Hepatocyte (in vitro differentiated cells): Measurements from ENCODE around the gene VAV3. TPM values are rescaled to one million over a fixed set of nuclear protein-coding genes. Genes with fewer than 3 reads are reported as not detected.

ENCODE experiments used
- DNase-seq: peaks from one replicate; pipeline ENCODE4 v3.0.0-alpha.2; 2016; ENCODE audit warnings: low spot score
- H2AFZ ChIP-seq: fragments of 200-600 bp; sonication (generic); 2 replicates; pipeline ENCODE4 v1.6.0; 2016; ENCODE audit warnings: antibody characterized with exemption, mild to moderate bottlenecking
- H3K27ac ChIP-seq: fragments of 200-600 bp; sonication (generic); 2 replicates; pipeline ENCODE4 v1.5.1; 2016; ENCODE audit warnings: mild to moderate bottlenecking
- H3K27me3 ChIP-seq: fragments of 200-600 bp; sonication (generic); 2 replicates; pipeline ENCODE4 v1.6.1; 2016
- H3K36me3 ChIP-seq: fragments of 200-600 bp; sonication (generic); replicated peaks from 2 replicates; pipeline ENCODE4 v1.5.1; 2016; ENCODE audit warnings: low read depth; ENCODE audit not compliant: insufficient read depth
- H3K4me1 ChIP-seq: fragments of 200-600 bp; sonication (generic); 2 replicates; pipeline ENCODE4 v1.5.1; 2016; ENCODE audit warnings: mild to moderate bottlenecking, moderate library complexity; ENCODE audit not compliant: insufficient read depth
- H3K4me2 ChIP-seq: fragments of 200-600 bp; sonication (generic); 2 replicates; pipeline ENCODE4 v1.6.0; 2016
- H3K4me3 ChIP-seq: fragments of 200-600 bp; sonication (generic); 2 replicates; pipeline ENCODE4 v1.5.1; 2016; ENCODE audit warnings: mild to moderate bottlenecking
- H3K79me2 ChIP-seq: fragments of 200-600 bp; sonication (generic); 2 replicates; pipeline ENCODE4 v1.6.0; 2017; ENCODE audit warnings: mild to moderate bottlenecking
- H3K9me2 ChIP-seq: fragments of 200-600 bp; sonication (generic); replicated peaks from 2 replicates; pipeline ENCODE4 v1.6.0; 2017; ENCODE audit warnings: mild to moderate bottlenecking; ENCODE audit not compliant: insufficient read depth
- H3K9me3 ChIP-seq: fragments of 200-600 bp; sonication (generic); 2 replicates; pipeline ENCODE4 v1.5.1; 2016; ENCODE audit warnings: low read depth, mild to moderate bottlenecking
- H4K20me1 ChIP-seq: fragments of 200-600 bp; sonication (generic); 2 replicates; pipeline ENCODE4 v1.6.0; 2016; ENCODE audit warnings: mild to moderate bottlenecking; ENCODE audit not compliant: insufficient read depth, poor library complexity, severe bottlenecking
- EZH2 ChIP-seq: fragments of 200-600 bp; sonication (generic); IDR thresholded peaks from 2 replicates; pipeline ENCODE4 v1.6.1; 2016; ENCODE audit warnings: antibody characterized with exemption, mild to moderate bottlenecking, borderline replicate concordance
- EZH2phosphoT487 ChIP-seq: fragments of 200-600 bp; sonication (generic); IDR thresholded peaks from one replicate; pipeline ENCODE4 v1.6.1; 2018; ENCODE audit warnings: antibody characterized with exemption, mild to moderate bottlenecking, low read depth, moderate library complexity; ENCODE audit not compliant: unreplicated experiment, severe bottlenecking
- WGBS: methylation state at CpG from one replicate; pipeline ENCODE4 v1.1.6; 2016; ENCODE audit warnings: low lambda C conversion rate; ENCODE audit errors: missing lambda C conversion rate; 5-methylcytosine and 5-hydroxymethylcytosine counted together
- polyA plus RNA-seq: library from polyadenylated mRNA; unstranded; fragments of >200 nt; fragmentation: Nextera tagmentation; extraction: Ambion mirVana; gene quantifications from 2 replicates; pipeline ENCODE4 v1.2.1, GENCODE V29; 2016
- total RNA-seq: library from RNA; depleted of rRNA; stranded (reverse); fragments of >200 nt; gene quantifications from 2 replicates; pipeline ENCODE4 v1.2.3, GENCODE V29; 2014
- TF ChIP-seq, protein P1 (sequence below): fragments of 200-600 bp; sonication (generic); IDR thresholded peaks from 2 replicates; pipeline ENCODE4 v1.5.1; 2016; ENCODE audit warnings: antibody characterized with exemption, mild to moderate bottlenecking; ENCODE audit not compliant: poor library complexity

The VAV3 gene
- total and polyA plus RNA-seq, 2 experiments from 2014 or later, result 12.3 to 40.5 TPM

- no peaks in the 10 kb centered on the region for H3K27me3 ChIP-seq
- no peaks in the 10 kb centered on the region for H4K20me1 ChIP-seq
- no peaks in the 10 kb centered on the region for H3K4me1 ChIP-seq
- no peak overlapping the region for H3K27ac ChIP-seq
- H2AFZ ChIP-seq, result no peak overlapping the region
- H3K4me2 ChIP-seq, result no peak overlapping the region
- no peaks in the 10 kb centered on the region for H3K9me3 ChIP-seq
- H3K9me2 ChIP-seq, result no peaks in the 10 kb centered on the region
- DNase-seq, result no peak
- no peaks in the 10 kb centered on the region for H3K79me2 ChIP-seq
- WGBS, result 79% methylated on average over 8 of the region's 8 CpGs
- TF ChIP-seq EZH2 (no peak), EZH2phosphoT487 (no peak)
- TF ChIP-seq, protein P1, sequence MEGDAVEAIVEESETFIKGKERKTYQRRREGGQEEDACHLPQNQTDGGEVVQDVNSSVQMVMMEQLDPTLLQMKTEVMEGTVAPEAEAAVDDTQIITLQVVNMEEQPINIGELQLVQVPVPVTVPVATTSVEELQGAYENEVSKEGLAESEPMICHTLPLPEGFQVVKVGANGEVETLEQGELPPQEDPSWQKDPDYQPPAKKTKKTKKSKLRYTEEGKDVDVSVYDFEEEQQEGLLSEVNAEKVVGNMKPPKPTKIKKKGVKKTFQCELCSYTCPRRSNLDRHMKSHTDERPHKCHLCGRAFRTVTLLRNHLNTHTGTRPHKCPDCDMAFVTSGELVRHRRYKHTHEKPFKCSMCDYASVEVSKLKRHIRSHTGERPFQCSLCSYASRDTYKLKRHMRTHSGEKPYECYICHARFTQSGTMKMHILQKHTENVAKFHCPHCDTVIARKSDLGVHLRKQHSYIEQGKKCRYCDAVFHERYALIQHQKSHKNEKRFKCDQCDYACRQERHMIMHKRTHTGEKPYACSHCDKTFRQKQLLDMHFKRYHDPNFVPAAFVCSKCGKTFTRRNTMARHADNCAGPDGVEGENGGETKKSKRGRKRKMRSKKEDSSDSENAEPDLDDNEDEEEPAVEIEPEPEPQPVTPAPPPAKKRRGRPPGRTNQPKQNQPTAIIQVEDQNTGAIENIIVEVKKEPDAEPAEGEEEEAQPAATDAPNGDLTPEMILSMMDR, result no peak
- H3K4me3 ChIP-seq, result no peak overlapping the region
- H3K36me3 ChIP-seq, result no peaks in the 10 kb centered on the region
Measured at GRCh38 chr1:107897438-107898345, 67.3 kb downstream of the VAV3 start.

GRCh38 chr1:107896936-107897335, 68.0 kb downstream of the VAV3 start:
- TF ChIP-seq, protein P1, result no peak
- TF ChIP-seq EZH2phosphoT487 (no peak), EZH2 (no peak)
- Histone ChIP-seq H3K27ac (no peak overlapping the region), H3K4me1 (no peaks in the 10 kb centered on the region), H3K79me2 (no peaks in the 10 kb centered on the region), H3K27me3 (no peaks in the 10 kb centered on the region), H3K9me2 (no peaks in the 10 kb centered on the region), H3K36me3 (no peaks in the 10 kb centered on the region), H2AFZ (no peak overlapping the region), H3K4me2 (no peak overlapping the region), H4K20me1 (no peaks in the 10 kb centered on the region), H3K4me3 (no peak overlapping the region), H3K9me3 (no peaks in the 10 kb centered on the region)
- 96% methylated on average over 1 of the region's 1 CpG for WGBS
- no peak for DNase-seq

DNA sequence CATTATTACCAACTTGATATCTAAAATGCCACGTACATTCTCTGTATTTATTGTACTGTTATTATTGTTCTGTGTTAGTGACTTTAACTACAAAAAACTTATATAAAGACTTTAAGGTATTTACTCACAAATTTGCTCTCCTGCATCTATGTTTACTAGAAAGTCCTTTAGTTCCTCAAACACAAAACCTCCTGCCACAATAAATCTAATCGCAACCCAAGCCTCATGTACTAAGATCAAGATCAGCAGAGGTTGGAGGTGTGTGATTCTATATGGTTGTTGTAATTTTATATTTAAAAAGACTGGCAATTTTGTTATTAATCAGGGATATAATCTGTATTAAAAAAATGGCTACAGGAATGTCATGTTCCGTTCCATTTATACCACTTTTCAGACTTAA, 68.6 kb downstream of the VAV3 start:
- no peaks in the 10 kb centered on the region for H4K20me1 ChIP-seq
- no peaks in the 10 kb centered on the region for H3K9me3 ChIP-seq
- no peak overlapping the region for H3K4me3 ChIP-seq
- no peak for TF ChIP-seq EZH2
- TF ChIP-seq, protein P1, result no peak
- no peak for TF ChIP-seq EZH2phosphoT487
- WGBS, result 90% methylated on average over 3 of the region's 3 CpGs
- no peak overlapping the region for H3K27ac ChIP-seq
- H3K79me2 ChIP-seq, result no peaks in the 10 kb centered on the region
- DNase-seq, result no peak
- no peaks in the 10 kb centered on the region for H3K9me2 ChIP-seq
- H3K4me1 ChIP-seq, result no peaks in the 10 kb centered on the region
- no peak overlapping the region for H2AFZ ChIP-seq
- no peaks in the 10 kb centered on the region for H3K27me3 ChIP-seq
- no peak overlapping the region for H3K4me2 ChIP-seq
- H3K36me3 ChIP-seq, result no peaks in the 10 kb centered on the region
